ENCODE measurements around the gene OSBP.
A peak's percentile ranks its signal among the peaks of the same experiment; 100 is the strongest.
"Not testable (repeated sequence)": the region's sequence is repeated elsewhere in the genome, so short reads cannot be mapped to it uniquely, and the experiment has no call there.

OSBP gene

DNA sequence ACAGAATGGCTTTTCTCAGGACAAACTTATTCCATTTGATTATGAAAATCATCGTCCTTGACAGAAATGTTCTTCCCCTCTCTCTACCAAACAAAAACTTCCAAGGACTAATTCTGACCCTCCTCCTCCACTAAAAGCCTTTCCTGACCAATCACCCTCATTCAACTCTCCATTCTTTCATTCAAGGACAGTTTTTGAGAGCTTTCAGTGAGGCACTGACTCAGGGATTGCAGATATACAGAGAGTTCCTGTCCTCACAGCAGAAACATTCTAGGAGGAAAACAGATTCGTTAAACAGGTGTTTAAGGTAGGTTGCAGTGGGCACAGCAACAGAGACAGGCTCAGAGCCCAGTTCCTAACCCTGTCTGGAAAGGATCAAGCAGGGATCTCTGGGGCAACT, 62.7 kb downstream of the OSBP start:
- no peak for DNase-seq

DNA sequence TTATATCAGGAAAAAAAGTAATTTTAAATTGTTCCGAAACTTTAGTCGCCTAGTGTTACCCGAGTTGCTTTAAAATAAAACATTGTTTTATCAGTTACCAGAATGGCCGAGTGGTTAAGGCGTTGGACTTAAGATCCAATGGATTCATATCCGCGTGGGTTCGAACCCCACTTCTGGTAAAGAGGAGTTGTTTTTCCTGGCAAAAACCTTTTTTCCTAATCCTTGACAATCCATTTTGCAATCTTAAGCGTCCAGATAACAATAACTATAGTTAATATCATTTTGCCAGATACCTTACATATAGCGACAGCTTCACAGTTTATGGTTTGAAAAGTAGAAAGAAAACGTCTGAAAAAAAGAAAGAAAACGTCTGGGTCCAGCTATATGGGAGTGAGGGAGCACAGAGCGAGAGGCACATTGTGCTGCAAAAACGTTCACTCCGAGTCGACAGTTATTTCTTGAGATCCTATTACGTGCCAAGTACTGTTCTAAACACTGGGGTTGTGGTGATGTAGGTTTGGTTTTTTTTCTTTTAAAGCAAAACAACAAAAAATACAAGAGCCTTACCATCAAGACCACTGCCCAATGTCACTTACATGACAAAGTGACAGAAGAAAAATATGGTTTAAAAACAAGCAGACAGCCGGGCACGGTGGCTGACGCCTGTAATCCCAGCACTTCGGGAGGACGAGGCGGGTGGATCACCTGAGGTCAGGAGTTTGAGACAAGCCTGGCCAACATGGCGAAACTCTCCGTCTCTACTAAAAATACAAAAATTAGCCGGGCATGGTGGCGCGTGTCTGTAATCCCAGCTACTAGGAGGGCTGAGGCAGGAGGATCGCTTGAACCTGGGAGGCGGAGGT, 63.7 kb downstream of the OSBP start:
- DNase-seq: peak; percentile 64

DNA sequence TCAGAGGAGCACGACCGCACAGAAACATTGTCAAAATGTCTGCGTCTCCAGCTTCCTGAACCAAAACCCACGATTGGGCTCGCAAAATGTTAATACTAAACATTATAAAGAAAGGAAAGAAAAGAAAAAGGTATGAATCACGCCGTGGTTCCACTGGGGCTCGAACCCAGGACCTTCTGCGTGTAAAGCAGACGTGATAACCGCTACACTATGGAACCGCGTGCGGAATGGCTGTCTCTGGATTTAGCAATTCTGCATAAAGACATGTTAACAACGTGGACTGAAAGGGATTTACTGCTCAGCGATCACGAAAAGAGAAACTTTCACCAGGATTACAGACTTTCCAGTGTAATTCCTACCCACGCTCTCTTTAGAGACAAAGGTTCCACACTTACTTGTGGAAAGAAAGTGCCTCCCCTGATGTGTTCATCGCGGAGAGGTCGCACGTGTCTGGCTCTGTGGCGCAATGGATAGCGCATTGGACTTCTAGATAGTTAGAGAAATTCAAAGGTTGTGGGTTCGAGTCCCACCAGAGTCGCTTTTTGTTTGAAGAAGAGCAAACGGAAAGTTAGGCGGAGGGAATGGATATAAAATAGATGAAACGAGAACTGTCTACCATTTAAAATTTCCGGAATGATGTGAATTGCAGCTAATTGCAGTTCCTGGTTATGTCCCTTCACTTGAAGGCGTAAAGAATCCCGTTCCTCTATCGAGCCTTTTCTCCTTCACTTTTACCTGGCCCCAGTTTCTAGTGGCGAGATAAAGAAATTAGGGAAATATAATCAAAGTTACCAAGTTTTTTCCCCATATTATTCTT, 64.5 kb downstream of the OSBP start:
- DNase-seq: peak; percentile 95

DNA sequence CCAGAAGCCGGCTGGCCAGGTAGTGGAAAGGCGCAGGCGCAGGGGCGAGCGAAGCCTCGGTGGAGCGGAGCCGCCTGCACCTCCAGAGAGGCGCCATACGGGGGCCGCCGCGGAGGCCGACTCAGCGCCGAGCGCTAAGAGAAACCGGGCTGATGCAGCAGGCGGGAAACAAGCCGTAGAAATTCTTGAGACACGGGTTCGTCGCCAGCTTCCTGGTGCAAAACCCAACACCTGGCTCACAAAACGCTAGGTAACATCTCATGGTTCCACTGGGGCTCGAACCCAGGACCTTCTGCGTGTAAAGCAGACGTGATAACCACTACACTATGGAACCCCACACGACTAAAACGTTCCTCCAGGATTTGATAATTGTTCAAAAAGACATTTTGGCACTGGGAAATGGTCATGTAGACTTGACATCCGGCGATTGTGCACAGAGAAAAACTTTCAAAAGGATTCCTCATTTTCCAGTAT, 65.2 kb downstream of the OSBP start:
- DNase-seq: peak; percentile 79

- DNase-seq: no peak
These were observed 67.3 kb downstream of the OSBP start for GRCh38 chr11:59548309-59548656.

GRCh38 chr11:59547605-59548308, 67.8 kb downstream of the OSBP start:
- peak; percentile 45 for DNase-seq

GRCh38 chr11:59545179-59546020, 70.2 kb downstream of the OSBP start:
- no peak for DNase-seq

DNA sequence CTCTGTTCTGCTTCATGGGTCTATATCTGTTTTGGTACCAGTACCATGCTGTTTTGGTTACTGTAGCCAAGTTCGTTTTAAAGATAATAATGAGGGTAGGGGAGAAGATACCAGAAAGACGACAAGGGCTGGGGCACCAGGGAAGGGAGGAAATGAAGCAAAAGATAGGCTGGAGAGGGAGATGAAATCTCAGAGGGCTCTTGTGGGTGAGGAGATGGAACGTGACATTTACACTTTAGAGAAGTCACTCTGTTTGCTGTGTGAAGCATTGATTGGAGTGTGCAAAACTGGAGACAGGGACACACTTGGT, 70.8 kb downstream of the OSBP start:
- DNase-seq: no peak

GRCh38 chr11:59543713-59544112, 71.9 kb downstream of the OSBP start:
- not testable (repeated sequence) for DNase-seq

DNA sequence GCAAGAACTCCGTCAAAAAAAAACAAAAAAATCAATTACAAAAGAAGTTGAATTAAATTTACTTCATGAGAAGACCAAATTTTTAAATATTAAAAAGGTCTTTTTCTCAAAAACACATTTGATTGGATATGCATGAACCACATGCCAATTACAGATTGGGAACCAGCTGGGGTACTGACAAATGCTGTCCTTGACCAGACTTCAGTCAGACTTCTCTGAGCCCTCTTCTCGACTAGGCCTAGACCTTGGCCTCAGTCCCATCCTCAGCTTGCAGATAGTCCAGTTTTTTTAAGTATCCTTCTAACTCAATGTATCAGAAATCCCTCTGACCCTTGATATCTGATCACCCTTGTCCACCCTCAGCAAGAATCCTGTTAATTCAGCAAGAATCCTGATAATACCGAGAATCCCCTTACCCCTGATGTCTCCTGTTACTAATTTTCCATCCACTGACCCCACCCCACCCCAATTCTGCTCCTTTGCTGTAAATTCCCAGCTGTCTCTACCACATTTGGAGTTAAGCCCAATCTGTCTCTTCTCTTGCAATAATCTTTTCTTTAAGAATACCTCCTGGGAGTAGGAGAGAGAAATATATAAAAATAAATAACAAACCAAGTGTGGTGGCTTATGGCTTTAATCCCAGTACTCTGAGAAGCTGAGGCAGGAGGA, 73.3 kb downstream of the OSBP start:
- no peak for DNase-seq

- DNase-seq: no peak
These were observed 80.9 kb downstream of the OSBP start for GRCh38 chr11:59534676-59535075.

DNA sequence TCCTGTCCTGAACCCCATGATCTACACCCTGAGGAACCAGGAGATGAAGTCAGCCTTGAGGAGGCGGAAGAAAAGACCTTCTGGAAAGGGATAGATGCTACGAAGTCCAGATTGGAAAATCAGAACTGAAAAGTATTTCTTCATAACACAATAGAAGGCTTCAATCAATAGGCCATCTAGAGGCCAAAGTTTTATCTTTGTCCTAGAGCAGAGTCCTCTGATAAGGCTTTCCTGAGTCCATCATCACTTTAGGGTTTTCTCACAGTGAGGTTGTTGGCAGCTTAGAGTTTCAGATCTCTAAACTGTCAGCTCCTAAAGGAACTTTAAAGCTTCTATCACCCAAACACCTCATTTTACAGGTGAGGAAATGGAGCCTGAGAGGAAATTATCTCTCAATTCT, 83.0 kb downstream of the OSBP start:
- DNase-seq: no peak

GRCh38 chr11:59528711-59529110, 86.9 kb downstream of the OSBP start:
- no peak for DNase-seq
